T-helper 17 cell (primary cell): ENCODE measurements around the gene BEGAIN. TPM values are rescaled to one million over a fixed set of nuclear protein-coding genes. Genes with fewer than 3 reads are reported as not detected.

Experiments used
- ATAC-seq: fragments of 150-1000 bp; cut with Tn5 transposase; 2 replicates; pipeline ENCODE4 v1.10.0; 2021; ENCODE audit warnings: mild to moderate bottlenecking, moderate library complexity
- DNase-seq, 3 donors: peaks; one replicate each; pipeline versions ENCODE4 v3.0.0 to v3.0.0-alpha.2; 2020 to 2021
- H3K9me3 ChIP-seq: one replicate; pipeline ENCODE4 v1.7.0; 2013; ENCODE audit warnings: low read length, mild to moderate bottlenecking; ENCODE audit not compliant: control insufficient read depth, poor library complexity, severe bottlenecking
- H3K27ac Mint-ChIP-seq: one replicate; pipeline ENCODE4 v1.8.0; 2022; ENCODE audit warnings: mild to moderate bottlenecking, moderate library complexity, mixed read lengths
- H3K27me3 Mint-ChIP-seq: one replicate; pipeline ENCODE4 v1.8.0; 2022; ENCODE audit warnings: mixed read lengths
- H3K36me3 Mint-ChIP-seq: one replicate; pipeline ENCODE4 v1.8.0; 2022; ENCODE audit warnings: low read depth, mixed read lengths
- H3K4me1 Mint-ChIP-seq: one replicate; pipeline ENCODE4 v1.8.0; 2022; ENCODE audit warnings: mild to moderate bottlenecking, mixed read lengths
- H3K4me3 Mint-ChIP-seq: one replicate; pipeline ENCODE4 v1.8.0; 2022; ENCODE audit warnings: mild to moderate bottlenecking, moderate library complexity, mixed read lengths
- total RNA-seq, 4 donors: library from RNA in 2 of 4; stranded (reverse) in 2 of 4; gene quantifications; one replicate each; pipeline ENCODE4 v1.2.3 and lab custom pipeline; 2022 to 2026

The BEGAIN gene
- total RNA-seq, 2 donors from 2014 or later = 0.50 to 4.5 TPM

DNA sequence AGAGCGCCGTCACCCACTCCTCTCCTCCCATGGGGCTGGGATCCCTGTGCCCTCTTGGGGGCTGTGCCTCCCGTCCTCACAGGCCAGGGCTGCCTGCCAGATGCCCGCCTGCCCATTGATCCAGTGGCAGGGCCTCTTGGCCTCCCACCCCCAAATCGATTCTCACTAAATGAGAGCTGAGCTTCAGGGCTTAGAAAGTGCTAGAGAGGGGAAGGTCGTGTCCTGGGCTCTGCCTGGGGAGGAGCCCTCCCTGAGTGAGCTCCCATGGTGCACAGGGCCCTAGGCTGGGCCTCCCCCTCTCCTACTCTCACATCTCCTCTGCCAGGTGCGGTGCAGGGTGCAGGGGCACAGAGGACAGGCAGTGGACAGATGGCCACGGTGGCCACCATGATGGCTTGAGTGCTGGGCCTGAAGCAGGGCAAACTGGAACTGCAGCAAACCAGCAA lies 9.2 kb downstream of the BEGAIN start:
- ATAC-seq (no peak), DNase-seq (peak in 1 of 3 donors; percentile 8)
- no peaks in the 10 kb centered on the region for H3K9me3 ChIP-seq
- Mint-ChIP-seq H3K36me3 (no peaks in the 10 kb centered on the region), H3K27ac (no peak overlapping the region), H3K4me1 (no peaks in the 10 kb centered on the region), H3K27me3 (no peaks in the 10 kb centered on the region), H3K4me3 (no peak overlapping the region)

DNA sequence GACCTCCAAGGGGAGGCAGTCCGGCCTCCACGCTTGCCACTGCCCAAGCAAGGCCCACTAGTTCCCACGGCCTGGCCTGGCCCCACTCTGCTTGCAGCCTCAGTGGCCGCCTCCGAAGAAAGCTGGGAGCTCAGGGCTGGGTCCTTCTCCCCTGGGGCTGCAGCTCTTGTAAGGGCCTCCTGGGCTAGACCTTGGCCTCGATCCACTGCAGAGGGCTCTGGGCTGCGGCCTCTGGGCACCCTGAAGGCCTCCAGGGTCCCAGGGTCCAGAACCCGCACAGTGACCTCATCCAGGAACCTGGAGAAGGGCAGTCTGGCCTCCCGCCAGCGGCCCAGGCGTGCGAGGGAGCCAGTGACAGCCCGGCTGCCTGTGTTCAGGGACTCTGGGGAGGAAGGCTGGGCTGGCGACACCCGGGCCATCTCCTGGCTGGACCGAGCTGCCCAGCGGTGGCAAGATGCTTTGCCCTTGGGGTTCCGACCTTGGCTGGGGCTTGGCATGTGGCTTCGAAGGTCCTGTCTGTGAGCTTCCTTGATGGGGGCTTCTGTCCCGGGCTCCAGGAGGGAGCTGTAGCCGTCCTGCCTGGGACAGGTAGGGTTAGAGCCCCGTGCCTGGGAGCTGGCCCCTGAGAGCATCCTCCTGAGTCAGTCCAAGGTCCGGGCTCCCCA lies 9.8 kb downstream of the BEGAIN start:
- H3K36me3 Mint-ChIP-seq = no peaks in the 10 kb centered on the region
- H3K27me3 Mint-ChIP-seq = peaks cover 5% of the 10 kb centered on the region
- H3K9me3 ChIP-seq = no peaks in the 10 kb centered on the region
- ATAC-seq (no peak), DNase-seq (no peak)
- H3K4me1 Mint-ChIP-seq = peaks cover 3% of the 10 kb centered on the region
- H3K4me3 Mint-ChIP-seq = no peak overlapping the region
- no peak overlapping the region for H3K27ac Mint-ChIP-seq

DNA sequence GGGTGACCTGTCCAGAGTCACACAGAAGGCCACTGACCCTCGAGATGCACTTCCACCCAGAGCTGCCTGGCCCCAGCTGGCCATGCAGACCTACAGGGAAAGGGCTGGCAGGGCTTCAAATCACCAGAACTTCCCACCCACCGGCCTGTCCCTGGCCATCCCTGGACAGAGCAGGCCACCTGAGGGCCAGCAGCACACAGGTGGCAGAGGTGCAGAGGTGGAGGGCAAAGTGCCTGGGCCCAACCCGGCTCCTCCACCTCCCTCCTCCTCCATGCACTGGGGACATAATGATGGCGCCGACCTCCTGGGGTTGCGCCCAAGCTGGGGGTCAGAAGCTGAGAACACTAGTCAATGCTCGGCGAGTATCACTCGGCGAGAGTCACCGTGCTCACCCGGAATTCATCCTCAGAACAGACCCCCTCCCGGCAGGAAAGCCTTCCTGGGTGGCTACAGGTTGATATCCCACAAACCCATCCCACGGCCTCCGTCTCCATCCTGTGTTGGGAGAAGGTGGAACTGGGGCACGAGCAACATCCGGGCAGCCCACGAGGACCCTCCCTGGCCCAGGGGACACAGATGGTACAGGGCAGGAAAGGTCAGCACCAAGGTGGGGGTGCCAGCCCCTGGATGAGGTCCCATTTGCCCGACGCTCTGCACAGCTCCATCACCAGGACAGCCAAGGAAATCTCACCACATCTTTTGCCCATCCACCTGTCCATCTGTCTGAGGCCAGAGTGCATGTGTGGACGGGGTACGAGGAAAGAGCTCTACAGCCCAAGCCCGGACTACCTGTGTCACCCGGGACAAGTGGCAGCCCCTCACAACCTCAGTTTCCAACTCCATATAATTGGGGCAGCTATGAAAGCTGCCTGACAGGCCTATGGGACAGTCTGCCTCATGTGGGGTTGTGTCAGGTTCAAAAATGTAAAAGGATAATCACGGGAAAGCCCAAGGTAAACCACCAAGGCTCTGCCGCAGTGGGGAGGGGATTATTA lies 10.8 kb downstream of the BEGAIN start:
- H3K27ac Mint-ChIP-seq = no peak overlapping the region
- H3K4me1 Mint-ChIP-seq = peaks cover 3% of the 10 kb centered on the region
- H3K36me3 Mint-ChIP-seq = no peaks in the 10 kb centered on the region
- peaks cover 16% of the 10 kb centered on the region for H3K27me3 Mint-ChIP-seq
- H3K4me3 Mint-ChIP-seq = no peak overlapping the region
- no peak for DNase-seq
- H3K9me3 ChIP-seq = no peaks in the 10 kb centered on the region
- ATAC-seq = no peak

DNA sequence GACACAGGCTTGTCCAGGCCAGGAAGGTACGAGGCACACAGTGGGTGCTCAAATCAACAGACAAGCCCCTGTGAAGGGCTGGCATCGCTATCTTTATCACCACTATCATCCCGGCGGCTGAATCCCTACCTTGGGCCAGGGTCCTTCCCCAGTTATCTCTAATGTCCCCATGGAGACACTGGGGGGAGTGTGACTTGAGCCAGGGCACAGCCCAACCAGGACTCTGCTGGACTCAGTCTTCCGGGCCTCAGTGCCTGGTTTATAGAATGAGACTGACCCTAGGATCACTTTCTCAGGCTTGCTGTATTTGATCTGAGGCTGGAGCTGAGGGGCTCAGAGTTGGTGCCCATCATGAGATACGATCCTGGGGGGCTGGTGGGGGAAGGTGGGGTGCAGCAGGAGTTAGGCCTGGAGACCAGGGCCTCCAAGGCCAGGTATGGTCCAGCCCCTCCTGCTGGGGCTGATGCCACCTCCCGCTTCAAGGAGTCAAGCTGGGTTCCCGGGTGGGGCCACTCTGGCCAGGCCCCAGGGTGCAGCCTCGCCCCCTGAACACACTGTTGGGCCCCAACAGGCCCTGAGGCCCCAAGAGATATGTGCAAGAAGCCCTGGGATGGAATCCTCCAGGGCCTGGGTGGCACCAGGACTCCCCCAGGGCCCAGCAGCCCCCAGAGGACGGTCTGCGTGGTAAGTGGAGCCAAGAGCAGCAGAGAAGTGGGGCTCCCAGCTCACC lies 11.8 kb downstream of the BEGAIN start:
- no peak for DNase-seq
- H3K36me3 Mint-ChIP-seq = no peaks in the 10 kb centered on the region
- H3K4me3 Mint-ChIP-seq = no peak overlapping the region
- H3K4me1 Mint-ChIP-seq = peaks cover 3% of the 10 kb centered on the region
- H3K27me3 Mint-ChIP-seq = peaks cover 20% of the 10 kb centered on the region
- no peak overlapping the region for H3K27ac Mint-ChIP-seq
- ATAC-seq = no peak
- H3K9me3 ChIP-seq = no peaks in the 10 kb centered on the region

DNA sequence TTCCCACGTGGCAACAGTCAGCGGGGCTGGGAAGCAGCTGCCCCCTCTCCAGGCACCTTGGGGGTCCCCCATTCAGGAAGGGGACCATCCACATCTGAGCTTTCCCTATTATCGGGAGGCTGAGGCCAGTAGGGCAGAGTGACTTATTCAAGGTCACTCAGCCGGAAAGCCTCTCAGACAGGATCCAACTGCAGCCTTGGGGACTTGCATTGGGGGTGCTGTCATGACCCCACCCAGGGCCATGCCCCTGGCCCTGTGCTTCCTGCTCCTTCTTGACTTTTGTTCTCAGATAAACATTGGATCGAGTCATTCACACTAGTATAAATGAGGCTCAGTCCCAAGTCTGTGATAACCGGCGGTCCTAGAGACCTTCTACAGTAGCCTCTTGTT lies 12.6 kb downstream of the BEGAIN start:
- no peak overlapping the region for H3K4me3 Mint-ChIP-seq
- DNase-seq (no peak), ATAC-seq (no peak)
- no peak overlapping the region for H3K27ac Mint-ChIP-seq
- H3K9me3 ChIP-seq = no peaks in the 10 kb centered on the region
- peaks cover 3% of the 10 kb centered on the region for H3K4me1 Mint-ChIP-seq
- no peaks in the 10 kb centered on the region for H3K36me3 Mint-ChIP-seq
- H3K27me3 Mint-ChIP-seq = peaks cover 24% of the 10 kb centered on the region

DNA sequence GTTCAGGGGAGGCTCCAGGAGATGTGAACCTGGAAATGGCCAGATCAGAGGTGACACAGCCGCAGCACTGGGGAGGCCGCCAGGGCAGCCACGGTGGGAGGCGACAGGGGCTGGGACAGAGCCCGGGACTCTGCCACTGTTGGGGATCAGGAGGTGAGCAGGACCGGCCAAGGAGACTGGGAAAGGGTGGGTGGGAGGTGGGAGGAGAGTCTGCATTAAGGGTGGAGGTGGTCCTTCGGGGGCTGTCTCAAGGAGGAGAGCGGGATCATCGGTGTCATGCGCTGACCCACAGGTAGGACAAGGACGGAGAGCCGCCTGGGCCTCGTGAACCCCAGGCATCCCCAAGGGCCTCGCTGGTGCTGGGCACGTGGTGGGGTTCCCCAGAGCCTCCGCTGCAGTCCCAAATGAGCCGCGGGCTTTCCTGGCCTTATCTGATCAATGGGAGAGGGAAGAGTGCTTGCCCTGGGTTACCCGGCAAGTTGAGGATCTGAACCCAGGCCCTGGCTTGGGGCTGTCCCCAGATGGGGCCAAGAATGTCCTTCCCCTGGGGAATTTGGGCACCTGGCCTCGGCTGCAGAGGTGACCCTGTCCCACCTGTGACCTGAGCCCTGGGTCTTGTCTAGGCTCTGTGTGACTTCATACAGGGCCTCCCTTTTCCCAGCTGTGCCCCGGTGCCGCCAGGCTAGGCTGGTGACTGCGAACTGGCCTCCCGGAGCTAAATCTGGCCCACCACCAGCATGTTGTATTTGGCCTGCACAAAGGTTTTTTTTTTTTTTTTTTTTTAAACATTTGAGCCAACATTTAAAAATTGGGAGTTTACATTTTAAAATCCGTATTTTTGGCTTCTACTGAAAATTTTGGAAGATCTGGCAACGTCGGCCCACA lies 13.2 kb downstream of the BEGAIN start:
- Mint-ChIP-seq H3K4me3 (no peak overlapping the region), H3K27ac (no peak overlapping the region), H3K4me1 (peaks cover 3% of the 10 kb centered on the region), H3K36me3 (no peaks in the 10 kb centered on the region), H3K27me3 (peaks cover 30% of the 10 kb centered on the region)
- DNase-seq (no peak), ATAC-seq (no peak)
- no peaks in the 10 kb centered on the region for H3K9me3 ChIP-seq

DNA sequence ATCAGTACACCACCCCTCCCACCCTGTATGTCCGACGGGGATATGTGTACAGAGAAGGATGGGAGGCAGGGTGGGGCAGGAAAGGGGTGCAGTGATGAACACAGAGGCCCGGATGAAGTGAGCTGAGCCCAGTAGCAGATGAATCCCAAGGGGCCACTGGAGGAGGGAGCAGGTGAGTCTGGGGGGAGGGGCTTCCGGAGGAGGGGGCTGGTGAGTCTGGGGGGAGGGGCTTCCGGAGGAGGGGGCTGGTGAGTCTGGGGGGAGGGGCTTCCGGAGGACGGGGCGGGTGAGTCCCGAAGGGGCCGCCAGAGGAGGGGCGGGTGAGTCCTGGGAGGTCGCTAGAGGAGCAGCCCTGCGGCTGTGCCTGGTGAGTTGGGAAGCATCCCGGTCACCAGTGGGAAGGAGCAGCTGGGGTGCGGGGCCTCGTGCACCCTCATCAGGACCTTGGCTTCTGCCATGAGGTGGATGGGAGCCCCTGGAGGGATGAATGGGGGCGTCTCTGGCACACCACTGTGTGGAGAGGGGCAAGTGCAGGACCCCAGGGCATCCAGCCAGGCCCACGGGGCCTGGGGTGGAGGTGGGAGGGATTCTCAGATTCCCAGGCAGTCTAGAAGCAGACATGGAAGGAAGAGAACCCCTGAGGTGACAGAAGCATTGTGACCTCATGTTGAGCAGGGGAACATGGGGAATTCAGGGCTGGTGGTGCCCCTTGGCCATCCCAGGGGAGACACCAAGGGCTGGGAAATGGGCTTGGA lies 14.0 kb downstream of the BEGAIN start:
- H3K27me3 Mint-ChIP-seq = peaks cover 30% of the 10 kb centered on the region

DNA sequence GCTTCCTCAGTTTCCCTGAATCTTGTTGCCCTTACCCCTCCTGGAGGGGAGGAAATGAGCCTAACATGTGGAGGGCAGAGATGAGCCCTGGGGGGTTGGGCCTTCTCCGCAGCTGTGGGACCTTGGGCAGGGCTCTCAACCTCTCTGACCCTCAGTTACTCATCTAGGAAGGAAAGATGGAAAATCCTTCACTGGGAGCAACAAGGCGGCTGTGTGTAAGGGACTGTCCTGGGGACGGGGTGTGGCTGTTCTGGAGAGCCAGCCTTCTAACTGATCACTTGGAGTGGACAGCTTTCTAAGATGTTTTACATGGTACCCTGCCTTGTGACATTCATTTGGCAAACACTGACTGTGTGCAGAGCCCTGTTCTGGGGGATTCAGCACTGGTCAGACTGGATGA lies 14.7 kb downstream of the BEGAIN start:
- no peak overlapping the region for H3K27ac Mint-ChIP-seq
- H3K36me3 Mint-ChIP-seq = no peaks in the 10 kb centered on the region
- H3K4me1 Mint-ChIP-seq = peaks cover 3% of the 10 kb centered on the region
- H3K9me3 ChIP-seq = no peaks in the 10 kb centered on the region
- H3K4me3 Mint-ChIP-seq = no peak overlapping the region
- DNase-seq (no peak), ATAC-seq (no peak)
- peaks cover 30% of the 10 kb centered on the region for H3K27me3 Mint-ChIP-seq

More for the DNA sequence above, 14.0 kb downstream of the BEGAIN start:
- H3K4me1 Mint-ChIP-seq = peaks cover 3% of the 10 kb centered on the region
- H3K36me3 Mint-ChIP-seq = no peaks in the 10 kb centered on the region
- no peak overlapping the region for H3K4me3 Mint-ChIP-seq
- DNase-seq (no peak), ATAC-seq (no peak)
- H3K9me3 ChIP-seq = no peaks in the 10 kb centered on the region
- no peak overlapping the region for H3K27ac Mint-ChIP-seq

DNA sequence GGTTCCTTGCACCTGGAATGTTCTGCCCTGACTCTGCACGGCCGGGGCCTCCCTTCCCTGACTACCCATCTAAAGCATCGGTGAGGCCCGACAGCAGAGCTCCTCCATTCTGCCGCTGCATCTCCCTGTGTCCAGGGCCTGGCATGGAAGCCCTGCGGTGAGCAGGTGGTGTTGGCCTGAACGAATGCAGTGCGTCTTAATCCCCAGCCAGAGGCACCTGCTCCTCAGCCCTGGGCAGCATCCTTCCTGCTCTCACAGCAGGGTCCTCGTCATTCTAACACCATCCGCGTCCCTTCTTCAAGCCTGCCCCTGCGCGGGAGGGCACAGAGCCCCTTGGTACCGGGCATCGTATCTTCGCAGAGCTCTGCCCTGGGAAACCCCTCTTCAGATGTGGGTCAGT lies 15.4 kb downstream of the BEGAIN start:
- Mint-ChIP-seq H3K4me1 (peaks cover 3% of the 10 kb centered on the region), H3K27me3 (peaks cover 31% of the 10 kb centered on the region), H3K36me3 (no peaks in the 10 kb centered on the region), H3K27ac (no peak overlapping the region), H3K4me3 (no peak overlapping the region)
- DNase-seq (no peak), ATAC-seq (no peak)
- no peaks in the 10 kb centered on the region for H3K9me3 ChIP-seq

DNA sequence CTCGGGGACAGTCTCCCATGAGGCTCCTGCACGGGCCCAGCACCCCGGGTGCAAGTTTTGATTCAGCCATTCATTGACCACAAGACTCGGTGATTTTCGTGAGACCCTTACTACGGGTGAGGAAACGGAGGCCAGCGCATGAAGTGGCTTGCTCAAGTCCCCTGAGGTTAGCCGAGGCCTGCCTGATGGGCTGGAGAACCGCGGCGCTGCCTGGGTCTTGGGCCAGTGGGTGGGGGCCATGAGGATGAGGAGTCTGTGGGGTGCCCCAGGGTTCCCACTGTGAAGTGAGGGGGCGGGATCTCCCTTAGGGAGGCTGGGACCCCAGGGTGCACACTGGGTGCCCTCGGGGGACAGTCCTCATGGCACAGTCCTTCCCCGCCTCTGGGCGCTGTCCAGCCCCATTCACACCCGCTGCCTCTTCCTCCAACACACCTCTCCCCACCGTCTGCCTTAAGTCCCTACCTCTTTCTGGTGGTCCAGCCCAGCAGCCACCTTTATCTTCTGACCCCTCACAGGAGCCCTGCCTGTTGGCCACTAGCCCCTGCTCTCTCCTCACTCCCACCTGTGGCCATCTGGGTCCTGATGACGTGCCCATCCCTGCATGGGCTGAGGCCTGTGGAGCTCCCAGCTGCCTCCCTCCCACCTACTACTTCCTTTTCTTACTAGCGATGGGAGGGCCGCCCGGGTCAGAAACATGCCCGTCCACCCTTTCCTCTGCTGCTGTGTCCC lies 16.3 kb downstream of the BEGAIN start:
- no peak overlapping the region for H3K4me3 Mint-ChIP-seq
- H3K36me3 Mint-ChIP-seq = no peaks in the 10 kb centered on the region
- DNase-seq (no peak), ATAC-seq (no peak)
- peak overlapping the region; percentile 43 for H3K27ac Mint-ChIP-seq
- H3K27me3 Mint-ChIP-seq = peaks cover 41% of the 10 kb centered on the region
- no peaks in the 10 kb centered on the region for H3K9me3 ChIP-seq
- H3K4me1 Mint-ChIP-seq = peaks cover 5% of the 10 kb centered on the region

DNA sequence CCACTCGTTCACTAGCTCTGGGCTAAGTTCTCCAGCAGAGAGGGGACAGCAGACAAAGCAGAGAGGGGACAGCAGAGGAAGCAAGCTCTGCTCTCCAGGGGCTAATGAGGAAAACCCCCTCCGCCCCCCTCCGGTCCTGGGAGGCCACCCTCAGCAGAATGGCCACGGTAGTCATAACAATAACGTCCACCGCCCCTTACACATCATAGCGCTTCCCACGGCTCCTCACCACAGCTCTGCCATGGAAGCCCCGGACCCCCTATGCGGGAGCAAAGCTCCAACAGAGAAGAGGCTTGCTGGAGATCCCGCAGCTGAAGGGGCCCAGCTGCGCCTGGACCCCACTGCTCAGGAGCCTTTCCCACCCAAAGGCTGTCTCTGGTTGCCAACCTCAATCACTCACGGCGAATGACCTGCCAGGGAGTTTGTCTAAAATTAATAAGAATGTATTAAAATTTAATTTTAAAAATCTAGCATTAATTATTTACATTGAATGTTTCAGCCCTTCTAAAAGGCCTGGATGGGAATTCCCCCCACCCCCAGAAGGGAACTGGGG lies 17.4 kb downstream of the BEGAIN start:
- peaks cover 46% of the 10 kb centered on the region for H3K27me3 Mint-ChIP-seq
- ATAC-seq (no peak), DNase-seq (no peak)
- peaks cover 5% of the 10 kb centered on the region for H3K4me1 Mint-ChIP-seq
- H3K4me3 Mint-ChIP-seq = peak overlapping the region; percentile 78
- H3K36me3 Mint-ChIP-seq = peaks cover 3% of the 10 kb centered on the region
- no peaks in the 10 kb centered on the region for H3K9me3 ChIP-seq
- H3K27ac Mint-ChIP-seq = no peak overlapping the region
